Stimulated activated CD8-positive, alpha-beta memory T cell treated with anti-CD3 and anti-CD28 coated beads, Interleukin-4, amount 100 ng/mL, for 1 hour (primary cell): ENCODE data around the gene GPR27.

Source experiments
- DNase-seq, 2 donors: peaks; one replicate each; pipeline ENCODE4 v3.0.0-alpha.2; 2020; ENCODE audit warnings: low read depth in 2 of 2, low spot score in 1 of 2

Gene GPR27

GRCh38 chr3:71785532-71786216 lies 32.0 kb downstream of the GPR27 start:
- no peak for DNase-seq

- no peak for DNase-seq
Observed at GRCh38 chr3:71786217-71786549, 32.5 kb downstream of the GPR27 start.

- no peak for DNase-seq
Observed at GRCh38 chr3:71786551-71786950, 32.9 kb downstream of the GPR27 start.

- DNase-seq = no peak
Observed at GRCh38 chr3:71787851-71788405, 34.3 kb downstream of the GPR27 start.

GRCh38 chr3:71789922-71790321 lies 36.3 kb downstream of the GPR27 start:
- DNase-seq = no peak

GRCh38 chr3:71791634-71792033 lies 38.0 kb downstream of the GPR27 start:
- DNase-seq = no peak

- no peak for DNase-seq
Observed at GRCh38 chr3:71796290-71796689, 42.6 kb downstream of the GPR27 start.

- no peak for DNase-seq
Observed at GRCh38 chr3:71797455-71797854, 43.8 kb downstream of the GPR27 start.

- no peak for DNase-seq
Observed at GRCh38 chr3:71800023-71800422, 46.4 kb downstream of the GPR27 start.

- DNase-seq = no peak
Observed at GRCh38 chr3:71801986-71802385, 48.3 kb downstream of the GPR27 start.

- DNase-seq = no peak
Observed at GRCh38 chr3:71803248-71803647, 49.6 kb downstream of the GPR27 start.

GRCh38 chr3:71805199-71805598 lies 51.5 kb downstream of the GPR27 start:
- DNase-seq = no peak

GRCh38 chr3:71805691-71806090 lies 52.0 kb downstream of the GPR27 start:
- no peak for DNase-seq
